ENCODE measurements around the gene AQP12A.
A peak's percentile ranks its signal among the peaks of the same experiment; 100 is the strongest.
"Not testable (repeated sequence)": the region's sequence is repeated elsewhere in the genome, so short reads cannot be mapped to it uniquely, and the experiment has no call there.

AQP12A gene

DNA sequence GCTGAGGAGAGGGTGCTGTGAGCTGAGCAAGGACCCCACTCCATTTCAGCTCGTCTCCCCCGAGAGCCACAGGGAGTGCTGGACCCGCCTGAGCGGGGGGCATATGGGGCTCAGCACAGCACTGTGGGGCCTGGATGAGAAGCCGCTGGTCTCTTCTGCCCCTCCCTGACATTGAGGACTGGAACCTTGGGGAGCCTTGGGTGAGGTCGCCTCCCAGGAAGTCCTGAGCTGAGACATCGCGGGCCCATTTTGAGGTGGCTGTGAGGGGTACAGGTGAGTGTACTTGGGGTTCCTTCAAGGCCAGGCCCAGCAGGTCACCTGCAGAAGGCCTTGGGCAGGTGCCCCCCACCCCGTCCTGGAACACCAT, 3.1 kb upstream of the AQP12A start:
- DNase-seq (ENCODE audit: low spot score) = no peak

- no peak for DNase-seq (ENCODE audit: low spot score)
These were observed 1.7 kb upstream of the AQP12A start for GRCh38 chr2:240689975-240690374.

- not testable (repeated sequence) for DNase-seq (ENCODE audit: low spot score)
These were observed 1.1 kb upstream of the AQP12A start for GRCh38 chr2:240690421-240691074.

GRCh38 chr2:240691075-240691427, 615 bp upstream of the AQP12A start:
- not testable (repeated sequence) for DNase-seq (ENCODE audit: low spot score)

GRCh38 chr2:240692583-240693561, 1.2 kb downstream of the AQP12A start:
- DNase-seq (ENCODE audit: low spot score) = not testable (repeated sequence)

DNA sequence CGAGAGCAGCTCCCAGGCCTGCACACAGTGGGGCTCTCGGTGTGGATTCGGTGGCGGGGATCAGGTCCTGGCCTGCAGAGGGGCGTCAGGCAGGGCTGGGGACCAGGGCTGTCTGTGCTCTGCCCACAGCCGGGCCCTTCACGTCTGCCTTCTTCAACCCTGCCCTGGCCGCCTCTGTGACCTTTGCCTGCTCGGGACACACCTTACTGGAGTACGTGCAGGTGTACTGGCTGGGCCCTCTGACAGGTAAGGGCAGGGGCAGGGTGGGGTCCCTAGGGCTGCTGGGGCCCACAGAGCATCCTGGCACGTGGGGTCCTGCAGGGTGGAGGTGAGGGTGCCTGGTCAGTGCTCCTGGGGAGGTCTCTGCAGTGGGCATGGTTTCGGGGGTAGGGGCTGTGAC, 2.6 kb downstream of the AQP12A start:
- DNase-seq (ENCODE audit: low spot score) = not testable (repeated sequence)

GRCh38 chr2:240695593-240695992, 3.9 kb downstream of the AQP12A start:
- DNase-seq (ENCODE audit: low spot score) = not testable (repeated sequence)

DNA sequence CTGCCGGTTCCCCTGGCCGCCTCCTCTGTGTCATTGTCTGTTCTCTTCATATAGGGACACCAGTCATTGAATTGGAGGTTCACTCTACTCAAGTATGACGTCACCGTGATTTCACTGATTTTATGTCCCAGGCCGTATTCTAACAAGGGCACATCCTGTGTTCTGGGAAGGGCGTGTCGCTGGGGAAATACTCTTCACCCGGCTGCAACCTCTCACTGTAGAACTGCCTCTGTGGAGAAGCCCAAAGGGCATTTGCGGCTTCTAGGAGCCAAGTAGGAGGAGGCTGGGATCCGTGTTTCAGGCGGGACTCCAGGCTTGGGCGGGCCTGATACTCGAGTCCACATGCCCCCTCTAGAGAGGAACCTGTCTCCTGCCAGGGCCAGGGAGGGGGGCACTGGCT, 4.8 kb downstream of the AQP12A start:
- not testable (repeated sequence) for DNase-seq (ENCODE audit: low spot score)

GRCh38 chr2:240698852-240699561, 7.3 kb downstream of the AQP12A start:
- DNase-seq (ENCODE audit: low spot score) = not testable (repeated sequence)

GRCh38 chr2:240699835-240700234, 8.2 kb downstream of the AQP12A start:
- DNase-seq (ENCODE audit: low spot score) = not testable (repeated sequence)

DNA sequence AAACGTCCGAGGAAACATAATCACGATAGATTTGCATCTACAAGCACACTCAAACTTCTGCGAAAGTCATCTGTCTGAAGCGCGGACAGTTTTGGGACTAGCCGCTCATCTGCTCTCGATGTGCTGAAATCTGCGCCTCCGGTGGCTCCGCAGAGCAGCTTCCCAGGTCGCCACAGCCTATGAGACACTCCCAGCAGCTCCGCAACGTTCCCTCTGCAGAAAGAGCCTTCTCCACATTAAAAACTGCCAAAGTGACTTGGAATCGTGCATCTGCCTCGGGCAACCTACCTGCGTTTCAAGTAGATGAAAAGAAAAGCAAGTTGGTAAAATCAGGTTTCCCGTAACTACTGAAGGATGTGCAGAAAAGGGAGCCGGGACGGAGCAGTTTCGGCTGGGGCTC, 8.9 kb downstream of the AQP12A start:
- not testable (repeated sequence) for DNase-seq (ENCODE audit: low spot score)

DNA sequence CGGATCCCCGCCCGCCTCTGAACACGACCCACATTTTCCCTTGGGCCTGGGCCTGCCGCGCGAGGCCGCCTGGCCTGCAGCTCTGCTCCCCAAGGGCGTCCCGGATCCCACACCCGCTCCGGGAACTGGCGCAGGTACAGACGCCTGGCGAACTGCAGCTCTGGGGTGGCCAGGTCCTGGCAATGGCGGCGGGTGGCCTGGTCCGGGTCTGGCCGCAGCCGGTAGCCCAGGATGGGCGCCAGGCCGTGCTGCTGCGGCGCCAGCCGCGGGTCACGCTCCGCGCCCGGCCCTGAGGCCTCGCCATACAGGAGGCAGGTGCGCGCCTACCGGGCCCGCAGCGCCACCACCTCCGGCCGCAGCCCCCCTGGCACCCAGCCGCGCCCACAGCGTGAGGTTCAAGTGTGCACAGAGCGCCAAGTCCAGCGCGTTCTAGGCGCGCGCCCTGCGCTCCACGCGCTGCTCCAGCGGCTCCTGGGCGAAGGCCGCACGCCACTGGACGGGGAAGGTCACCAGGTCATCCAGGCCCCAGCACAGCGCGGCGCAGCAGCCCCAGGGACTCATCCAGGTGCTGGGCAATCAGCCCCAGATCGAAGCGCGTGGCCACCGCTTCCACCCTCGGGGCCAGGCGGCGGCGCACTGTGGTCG, 9.5 kb downstream of the AQP12A start:
- DNase-seq (ENCODE audit: low spot score) = no peak

- DNase-seq (ENCODE audit: low spot score) = no peak
These were observed 10.3 kb downstream of the AQP12A start for GRCh38 chr2:240701736-240702639.

- DNase-seq (ENCODE audit: low spot score) = no peak
These were observed 11.0 kb downstream of the AQP12A start for GRCh38 chr2:240702640-240703011.

DNA sequence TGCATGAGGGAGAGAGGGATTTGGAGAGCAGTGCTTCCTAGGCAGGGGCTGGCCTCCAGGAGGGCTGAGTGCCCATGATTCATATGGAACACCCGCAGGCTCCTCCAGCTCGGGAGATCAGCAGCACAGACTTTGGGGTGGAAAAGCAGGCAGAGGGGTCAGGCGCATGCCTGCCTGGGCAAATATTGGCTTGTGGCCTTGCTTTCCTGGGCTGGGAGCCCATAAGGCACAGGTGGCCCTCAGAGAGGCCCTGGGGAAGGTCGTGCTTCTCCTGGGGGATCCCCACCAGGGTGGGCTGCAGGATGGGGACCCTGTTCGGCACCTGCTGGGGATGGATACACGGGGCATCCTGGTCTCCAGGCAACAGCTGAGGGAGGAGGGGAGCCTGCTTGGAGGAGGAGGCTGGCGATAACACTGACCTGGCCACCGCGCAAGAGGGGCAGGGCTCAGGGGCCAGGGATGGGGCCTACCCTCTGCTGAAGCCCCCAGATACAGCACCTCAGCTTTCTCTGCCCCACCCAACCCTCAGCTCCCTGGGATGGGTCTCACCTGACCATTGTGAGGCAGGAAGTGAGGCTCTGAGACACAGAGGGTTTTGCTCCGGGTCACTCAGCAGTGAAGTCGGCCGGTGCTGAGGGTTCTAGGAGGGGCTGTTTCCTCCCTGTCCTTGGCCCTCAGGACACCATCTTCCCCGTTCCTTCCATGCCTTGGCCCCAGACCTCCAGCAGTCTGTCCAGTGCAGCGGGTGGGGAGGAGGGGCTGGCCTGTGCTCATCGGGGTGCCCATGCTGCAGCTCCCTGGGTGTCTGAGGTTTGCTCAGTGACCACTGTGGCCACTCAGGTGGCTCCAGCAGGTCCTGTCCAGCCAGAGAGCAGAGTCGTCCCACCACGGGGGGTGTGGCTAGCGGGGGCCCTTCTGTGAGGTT, 12.0 kb downstream of the AQP12A start:
- DNase-seq (ENCODE audit: low spot score) = no peak

DNA sequence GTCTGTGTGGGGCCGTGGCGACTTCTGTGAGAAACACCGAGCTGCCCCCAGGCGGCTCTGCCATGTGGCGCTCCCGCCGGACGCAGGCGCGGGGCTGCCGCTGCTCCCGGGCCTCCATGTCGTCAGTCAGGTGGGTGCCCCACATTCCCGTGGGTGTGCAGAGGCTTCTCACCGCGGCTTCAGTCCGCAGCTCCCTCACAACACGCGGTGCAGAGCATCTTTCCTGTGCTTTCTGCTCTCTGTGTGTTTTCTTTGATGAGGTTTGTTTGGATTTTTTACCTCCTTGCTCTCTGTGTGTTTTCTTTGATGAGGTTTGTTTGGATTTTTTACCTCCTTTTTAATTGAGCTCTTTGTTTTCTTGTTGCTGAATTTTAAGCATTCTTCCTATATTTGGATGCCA, 13.0 kb downstream of the AQP12A start:
- DNase-seq (ENCODE audit: low spot score) = peak; percentile 23

- peak; percentile 21 for DNase-seq (ENCODE audit: low spot score)
These were observed 13.6 kb downstream of the AQP12A start for GRCh38 chr2:240705204-240705791.

DNA sequence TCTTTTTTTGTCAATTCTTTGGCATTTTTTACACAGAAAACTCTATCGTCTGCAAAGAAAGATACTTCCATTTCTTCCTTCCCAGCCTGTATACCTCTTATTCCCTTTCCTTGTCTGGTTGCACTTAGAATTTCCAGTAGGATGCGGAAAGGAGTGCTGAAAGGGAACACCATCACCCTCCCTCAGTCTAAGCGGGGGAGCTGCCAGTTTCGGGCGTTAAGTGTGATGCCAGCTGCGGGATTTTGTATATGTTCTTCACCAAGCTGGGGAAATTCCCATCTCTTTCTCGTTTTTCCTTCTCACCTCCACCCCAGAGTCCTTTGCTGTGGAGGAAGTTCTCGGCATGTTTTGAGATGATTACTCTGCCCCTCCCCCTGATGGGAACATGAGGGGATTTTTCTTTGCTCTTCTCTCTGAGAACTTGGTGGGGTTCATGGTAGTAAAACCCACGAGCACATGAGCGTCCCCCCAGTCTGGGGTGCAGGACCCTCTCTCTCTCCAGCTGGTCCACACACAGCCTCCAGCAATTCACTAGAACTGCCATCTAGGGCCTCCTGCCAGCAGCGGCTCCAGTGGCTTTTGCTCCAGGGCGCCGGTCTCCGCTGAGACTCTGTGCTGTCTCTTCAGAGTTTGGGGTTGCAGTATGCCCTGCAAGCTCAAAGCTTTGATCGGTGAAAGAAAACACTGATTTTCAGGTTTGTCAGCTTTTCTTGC, 15.5 kb downstream of the AQP12A start:
- DNase-seq (ENCODE audit: low spot score) = no peak

DNA sequence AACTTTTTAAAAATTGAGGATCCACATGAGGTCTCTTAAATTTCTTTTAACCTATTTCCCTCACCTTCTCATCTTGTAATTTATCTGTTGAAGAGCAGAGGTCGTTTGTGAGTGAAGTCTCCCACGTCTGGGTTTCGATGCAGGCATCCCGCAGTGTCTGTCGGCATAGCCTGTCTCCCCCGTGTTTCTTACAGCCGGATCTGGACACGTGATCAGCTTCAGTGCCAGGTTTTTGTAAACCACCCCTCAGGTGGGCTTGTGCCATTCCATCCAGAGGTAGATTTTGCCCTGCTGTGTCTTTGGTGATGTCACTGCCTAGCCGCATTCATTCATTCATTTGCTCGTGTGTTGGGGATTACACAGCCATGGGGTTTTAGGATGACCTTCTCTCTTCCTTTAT, 16.2 kb downstream of the AQP12A start:
- DNase-seq (ENCODE audit: low spot score) = no peak
